Lower lobe of right lung (tissue), 2 donors: ENCODE data around the gene ATP6AP1. TPM values are rescaled to one million over a fixed set of nuclear protein-coding genes. Genes with fewer than 3 reads are reported as not detected.

Experiments used
- ATAC-seq, 2 donors: fragments of 200-7000 bp; cut with Tn5 transposase; one replicate each; pipeline ENCODE4 v1.9.1; 2020 to 2022; ENCODE audit warnings: mild to moderate bottlenecking in 2 of 2, moderate library complexity in 2 of 2
- DNase-seq: peaks from one replicate; pipeline ENCODE4 v3.0.0-alpha.2; 2020
- H3K27ac ChIP-seq: fragments of 200-600 bp; one replicate; pipeline ENCODE4 v1.8.0; 2022
- H3K27me3 ChIP-seq: fragments of 200-600 bp; one replicate; pipeline ENCODE4 v1.8.0; 2022; ENCODE audit warnings: low read depth
- H3K36me3 ChIP-seq: fragments of 200-600 bp; one replicate; pipeline ENCODE4 v1.8.0; 2022; ENCODE audit warnings: mild to moderate bottlenecking
- H3K4me1 ChIP-seq: fragments of 200-600 bp; one replicate; pipeline ENCODE4 v1.8.0; 2022
- H3K4me3 ChIP-seq: fragments of 200-600 bp; one replicate; pipeline ENCODE4 v1.8.0; 2022; ENCODE audit warnings: mild to moderate bottlenecking
- H3K9me3 ChIP-seq: fragments of 200-600 bp; one replicate; pipeline ENCODE4 v1.8.0; 2022
- intact Hi-C: fragments of 100-400 bp; cut with DNase I; formaldehyde crosslinking; loops from one replicate; pipeline ENCODE4 v1.11.0; 2022
- microRNA-seq: library from miRNA; unstranded; fragments of <30 nt; microRNA quantifications from one replicate; pipeline ENCODE4 v1.2.0, GENCODE V29; 2020; ENCODE audit warnings: borderline number of aligned reads
- total RNA-seq: library from RNA; stranded (reverse); fragmentation: NEBNext Ultra II Directional; extraction: Animal tissue kit (Norgen Biotek cat#: 25700); gene quantifications from one replicate; pipeline ENCODE4 v1.2.1, GENCODE V29; 2021
- TF ChIP-seq, protein P1 (sequence below): fragments of 200-600 bp; IDR thresholded peaks from one replicate; pipeline ENCODE4 v1.8.0; 2022; ENCODE audit warnings: antibody characterized with exemption, mild to moderate bottlenecking
- donor health status: DM: no; HTN: yes; CAD: no; lungs with severe emphysema.

ATP6AP1 gene
- total RNA-seq, 1 donor from 2014 or later: 235 TPM

DNA sequence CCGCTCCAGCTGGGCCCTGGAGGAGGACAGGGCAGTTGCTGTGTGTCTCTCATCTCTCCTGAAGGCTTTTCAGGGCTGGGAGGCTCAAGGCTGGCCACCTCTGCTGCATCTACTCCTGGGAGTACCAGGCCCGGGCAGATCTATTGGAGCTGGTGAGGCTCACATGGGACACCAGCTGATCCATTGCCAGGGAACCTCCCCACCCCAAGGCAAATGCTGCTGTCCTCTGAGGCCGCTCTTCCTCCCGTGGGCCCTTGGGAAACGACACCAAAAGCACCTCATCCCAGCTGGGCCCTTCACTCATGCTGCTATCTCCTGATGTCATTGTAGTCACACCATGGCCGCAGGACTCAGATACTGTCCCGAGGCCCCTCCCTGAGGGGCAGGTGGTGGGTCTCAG, 54.3 kb downstream of the ATP6AP1 start:
- H3K36me3 ChIP-seq: peaks cover 14% of the 10 kb centered on the region
- DNase-seq (no peak), ATAC-seq (no peak)
- H3K4me3 ChIP-seq: no peak overlapping the region
- H3K9me3 ChIP-seq: no peaks in the 10 kb centered on the region
- H3K4me1 ChIP-seq: peaks cover 23% of the 10 kb centered on the region
- H3K27ac ChIP-seq: no peak overlapping the region
- intact Hi-C loops: no loop called here
- H3K27me3 ChIP-seq: no peaks in the 10 kb centered on the region
- TF ChIP-seq, protein P1, sequence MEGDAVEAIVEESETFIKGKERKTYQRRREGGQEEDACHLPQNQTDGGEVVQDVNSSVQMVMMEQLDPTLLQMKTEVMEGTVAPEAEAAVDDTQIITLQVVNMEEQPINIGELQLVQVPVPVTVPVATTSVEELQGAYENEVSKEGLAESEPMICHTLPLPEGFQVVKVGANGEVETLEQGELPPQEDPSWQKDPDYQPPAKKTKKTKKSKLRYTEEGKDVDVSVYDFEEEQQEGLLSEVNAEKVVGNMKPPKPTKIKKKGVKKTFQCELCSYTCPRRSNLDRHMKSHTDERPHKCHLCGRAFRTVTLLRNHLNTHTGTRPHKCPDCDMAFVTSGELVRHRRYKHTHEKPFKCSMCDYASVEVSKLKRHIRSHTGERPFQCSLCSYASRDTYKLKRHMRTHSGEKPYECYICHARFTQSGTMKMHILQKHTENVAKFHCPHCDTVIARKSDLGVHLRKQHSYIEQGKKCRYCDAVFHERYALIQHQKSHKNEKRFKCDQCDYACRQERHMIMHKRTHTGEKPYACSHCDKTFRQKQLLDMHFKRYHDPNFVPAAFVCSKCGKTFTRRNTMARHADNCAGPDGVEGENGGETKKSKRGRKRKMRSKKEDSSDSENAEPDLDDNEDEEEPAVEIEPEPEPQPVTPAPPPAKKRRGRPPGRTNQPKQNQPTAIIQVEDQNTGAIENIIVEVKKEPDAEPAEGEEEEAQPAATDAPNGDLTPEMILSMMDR: no peak

DNA sequence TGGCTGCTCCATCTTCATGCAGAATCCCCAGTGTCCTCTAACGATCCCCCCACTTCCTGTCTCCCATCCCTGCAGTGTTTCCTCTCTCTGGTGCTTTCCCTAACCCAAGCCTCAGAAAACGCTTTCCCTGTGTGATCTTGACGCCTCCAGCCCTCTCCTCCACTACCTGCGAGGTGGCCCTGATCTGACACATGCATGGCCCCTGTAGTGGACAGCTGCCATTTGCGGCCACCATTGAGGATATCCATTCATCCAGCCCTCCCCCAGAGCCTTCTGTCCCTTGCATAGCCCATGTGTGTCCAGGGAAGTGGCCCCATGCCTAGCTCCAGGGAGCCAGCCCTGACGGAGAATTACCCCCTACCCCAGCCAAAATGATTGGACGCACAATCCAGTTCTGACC, 54.8 kb downstream of the ATP6AP1 start:
- peaks cover 14% of the 10 kb centered on the region for H3K36me3 ChIP-seq
- no peak overlapping the region for H3K4me3 ChIP-seq
- TF ChIP-seq, protein P1: no peak
- H3K4me1 ChIP-seq: peaks cover 23% of the 10 kb centered on the region
- ATAC-seq (no peak), DNase-seq (no peak)
- H3K27ac ChIP-seq: no peak overlapping the region
- no peaks in the 10 kb centered on the region for H3K27me3 ChIP-seq
- intact Hi-C loops: no loop called here
- no peaks in the 10 kb centered on the region for H3K9me3 ChIP-seq

DNA sequence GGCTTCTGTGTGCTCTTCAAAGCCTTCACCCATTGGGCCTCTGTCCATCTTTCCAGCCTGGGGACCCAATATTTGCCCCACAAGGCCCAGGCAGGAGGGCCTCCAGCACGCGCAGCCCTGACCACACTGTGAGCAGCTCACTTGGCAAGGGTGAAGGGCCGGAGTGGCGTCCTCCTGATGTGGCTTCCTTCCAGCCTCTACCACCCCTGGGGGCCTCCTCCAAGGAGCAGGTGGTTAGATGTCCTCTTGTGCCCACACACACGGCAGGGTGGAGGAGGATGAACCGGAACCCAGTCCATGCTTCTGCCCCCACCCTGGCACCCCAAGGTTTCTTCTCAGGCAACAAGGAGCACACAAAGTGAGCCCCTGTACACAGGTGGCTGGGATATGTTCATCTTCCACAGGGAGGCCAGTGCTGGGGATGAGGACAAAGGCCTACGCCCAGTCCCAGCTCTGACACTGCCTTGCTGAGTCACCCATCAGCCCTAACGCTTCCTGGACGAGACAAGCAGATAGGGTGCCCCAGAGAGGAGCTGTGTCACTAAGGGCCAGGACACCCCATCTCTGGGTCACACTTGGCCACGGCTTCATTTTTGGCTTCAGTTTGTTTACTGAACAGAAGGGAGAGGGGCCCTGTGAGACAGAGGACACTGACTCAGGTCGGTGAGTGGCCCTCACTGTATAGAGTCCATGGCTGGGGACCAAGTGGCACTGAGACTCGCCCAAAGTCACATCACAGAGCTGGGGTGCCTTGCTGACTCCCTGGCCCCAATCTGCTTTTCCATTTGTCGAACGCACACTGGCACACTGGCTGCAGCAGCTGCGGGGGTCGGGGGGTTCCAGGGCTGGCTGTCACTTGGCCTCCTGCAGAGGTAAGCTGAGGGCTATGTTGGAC, 56.0 kb downstream of the ATP6AP1 start:
- DNase-seq (no peak), ATAC-seq (no peak)
- peaks cover 27% of the 10 kb centered on the region for H3K4me1 ChIP-seq
- no peak overlapping the region for H3K27ac ChIP-seq
- intact Hi-C loops: no loop called here
- H3K9me3 ChIP-seq: no peaks in the 10 kb centered on the region
- H3K4me3 ChIP-seq: no peak overlapping the region
- H3K27me3 ChIP-seq: no peaks in the 10 kb centered on the region
- TF ChIP-seq, protein P1: no peak
- peaks cover 14% of the 10 kb centered on the region for H3K36me3 ChIP-seq

- DNase-seq (no peak), ATAC-seq (no peak)
- peak overlapping the region; percentile 87 for H3K27ac ChIP-seq
- peaks cover 14% of the 10 kb centered on the region for H3K36me3 ChIP-seq
- peak overlapping the region; percentile 68 for H3K4me3 ChIP-seq
- H3K9me3 ChIP-seq: no peaks in the 10 kb centered on the region
- intact Hi-C loops: no loop called here
- H3K27me3 ChIP-seq: no peaks in the 10 kb centered on the region
- peaks cover 25% of the 10 kb centered on the region for H3K4me1 ChIP-seq
- TF ChIP-seq, protein P1: no peak
Observed at GRCh38 chrX:154485150-154486051, 56.9 kb downstream of the ATP6AP1 start.

GRCh38 chrX:154486052-154486395, 57.5 kb downstream of the ATP6AP1 start:
- Histone ChIP-seq H3K27me3 (no peaks in the 10 kb centered on the region), H3K27ac (peak overlapping the region; percentile 87), H3K36me3 (peaks cover 14% of the 10 kb centered on the region), H3K4me1 (peaks cover 25% of the 10 kb centered on the region), H3K4me3 (peak overlapping the region; percentile 68), H3K9me3 (no peaks in the 10 kb centered on the region)
- ATAC-seq (no peak), DNase-seq (no peak)
- TF ChIP-seq, protein P1: no peak
- intact Hi-C loops: no loop called here

Small RNAs within 50 kb of the gene (microRNA-seq; reads per million reads assigned to microRNA genes)
- gene MIR6858: not detected

Other genes starting within 250 kb of the ATP6AP1 start
- gene OPN1MW, start 246.1 kb upstream of the ATP6AP1 start, total RNA-seq: not detected
- not detected for gene OPN1MW2, start 208.9 kb upstream of the ATP6AP1 start, total RNA-seq
- gene OPN1MW3, start 171.1 kb upstream of the ATP6AP1 start, total RNA-seq: not detected
- gene TEX28, start 133.6 kb upstream of the ATP6AP1 start, total RNA-seq: not detected
- not detected for gene TKTL1, start 132.9 kb upstream of the ATP6AP1 start, total RNA-seq
- gene FLNA, start 54.0 kb upstream of the ATP6AP1 start, total RNA-seq: 1,080 TPM
- 50.9 TPM for gene EMD, start 49.4 kb upstream of the ATP6AP1 start, total RNA-seq
- gene RPL10, start 30.3 kb upstream of the ATP6AP1 start, total RNA-seq: 2,678 TPM
- 36.1 TPM for gene DNASE1L1, start 19.4 kb upstream of the ATP6AP1 start, total RNA-seq
- gene TAFAZZIN, start 17.1 kb upstream of the ATP6AP1 start, total RNA-seq: 47.8 TPM
- 111 TPM for gene GDI1, start 8.5 kb downstream of the ATP6AP1 start, total RNA-seq
- gene FAM50A, start 15.5 kb downstream of the ATP6AP1 start, total RNA-seq: 77.5 TPM
- 49.0 TPM for gene PLXNA3, start 29.6 kb downstream of the ATP6AP1 start, total RNA-seq
- 20.4 TPM for gene LAGE3, start 50.6 kb downstream of the ATP6AP1 start, total RNA-seq
- 34.0 TPM for gene UBL4A, start 57.9 kb downstream of the ATP6AP1 start, total RNA-seq
- 20.2 TPM for gene SLC10A3, start 62.0 kb downstream of the ATP6AP1 start, total RNA-seq
- 39.7 TPM for gene FAM3A, start 87.6 kb downstream of the ATP6AP1 start, total RNA-seq
- gene G6PD, start 118.2 kb downstream of the ATP6AP1 start, total RNA-seq: 80.2 TPM
- 31.4 TPM for gene IKBKG, start 118.9 kb downstream of the ATP6AP1 start, total RNA-seq
- gene CTAG1A, start 156.5 kb downstream of the ATP6AP1 start, total RNA-seq: not detected
- not detected for gene CTAG1B, start 190.6 kb downstream of the ATP6AP1 start, total RNA-seq
- gene CTAG2, start 224.9 kb downstream of the ATP6AP1 start, total RNA-seq: not detected